Articular chondrocyte of knee joint (primary cell): ENCODE results near the gene MTMR2. TPM values are rescaled to one million over a fixed set of nuclear protein-coding genes. Genes with fewer than 3 reads are reported as not detected.

Experiments used
- small RNA-seq: library from RNA; depleted of rRNA; stranded (forward); fragments of <200 nt; gene quantifications from one replicate; pipeline ENCODE3, GENCODE V24; 2012
- total RNA-seq: library from RNA; depleted of rRNA; stranded (reverse); fragments of >200 nt; gene quantifications from 2 replicates; pipeline ENCODE4 v1.2.3, GENCODE V29; 2012

Gene MTMR2
- total RNA-seq = 42.9 and 43.9 TPM in 2 replicates

DNA sequence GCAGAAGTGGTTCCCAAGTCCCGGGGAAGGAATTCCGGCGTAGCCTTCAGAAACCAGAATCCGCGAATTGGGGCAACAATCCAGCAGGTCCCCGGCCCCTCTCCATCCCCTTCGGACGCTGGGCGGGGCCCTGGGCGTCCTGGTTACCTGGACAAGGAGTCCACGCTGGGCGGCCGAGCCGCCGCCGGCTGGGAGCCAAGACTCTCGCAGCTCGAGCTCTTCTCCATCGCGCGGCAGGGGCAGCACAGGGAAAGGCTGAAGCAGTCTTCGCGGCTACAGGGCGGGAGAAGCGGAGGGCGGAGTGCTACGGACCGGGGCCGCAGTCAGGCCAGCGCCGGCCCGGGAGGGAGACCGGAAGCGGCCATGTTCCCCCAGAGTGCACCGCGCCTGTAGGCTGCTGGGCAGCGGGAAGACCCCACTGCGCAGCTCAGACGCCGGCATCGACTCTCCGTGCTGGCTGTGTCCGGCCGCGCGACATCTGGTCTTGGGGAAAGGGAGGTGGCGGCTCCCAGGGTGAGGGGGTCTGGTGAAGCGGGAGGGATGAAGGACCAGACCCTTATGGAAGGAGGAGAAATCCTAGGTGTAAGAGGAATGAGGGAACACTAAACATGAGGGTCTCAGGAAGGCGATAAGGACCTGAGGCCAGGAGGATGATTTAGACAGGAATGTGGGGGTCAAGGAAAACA lies at the start of gene MTMR2:
Gene MTMR2, minus strand, starts transcription at position 380 of the 686 bp plus-strand sequence. Its CDS starts 153 bp downstream, at position 227.

DNA sequence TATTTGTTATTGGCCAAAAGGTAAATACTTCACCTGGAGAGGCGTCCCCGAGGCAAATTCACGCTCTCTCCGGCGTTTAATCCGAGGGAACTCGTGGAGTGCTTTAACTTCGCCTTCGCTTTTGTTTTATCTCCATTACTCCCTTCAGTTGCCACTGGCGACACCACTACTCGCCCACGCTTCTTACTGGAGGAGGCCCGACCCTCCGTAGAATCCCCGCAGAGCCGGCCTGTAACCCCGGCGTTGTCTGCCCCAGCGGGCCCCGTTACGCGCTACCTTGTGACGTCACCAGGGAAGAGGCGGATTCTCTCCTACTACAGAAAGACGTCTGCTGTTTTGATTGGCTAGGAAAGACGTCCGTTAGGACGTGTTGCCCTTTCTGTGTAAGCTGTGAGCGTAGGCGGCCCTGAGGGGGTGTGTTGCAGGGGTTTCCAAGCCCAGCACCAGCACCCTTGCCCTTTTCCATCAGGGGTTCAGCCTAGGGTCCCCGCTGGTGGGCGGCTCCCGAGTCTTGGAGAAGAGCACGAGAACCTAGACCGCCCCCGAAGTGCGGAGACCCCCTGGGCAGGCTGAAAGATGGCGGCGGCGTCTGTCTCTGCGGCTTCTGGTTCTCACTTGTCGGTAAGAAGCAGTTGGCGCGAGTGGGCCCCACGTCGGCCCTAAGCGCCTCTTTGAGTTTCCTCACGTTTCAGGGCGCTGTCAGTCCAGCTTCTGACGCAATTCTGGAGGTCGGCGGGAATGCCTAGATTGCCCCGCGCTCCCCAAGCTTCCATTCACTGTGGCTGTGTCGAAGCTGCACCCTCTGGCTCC lies 133.6 kb downstream of the MTMR2 start, which contains the start of gene CEP57:
Gene CEP57, plus strand, starts transcription at position 376 of the 810 bp plus-strand sequence. Its CDS starts 201 bp downstream, at position 577.

DNA sequence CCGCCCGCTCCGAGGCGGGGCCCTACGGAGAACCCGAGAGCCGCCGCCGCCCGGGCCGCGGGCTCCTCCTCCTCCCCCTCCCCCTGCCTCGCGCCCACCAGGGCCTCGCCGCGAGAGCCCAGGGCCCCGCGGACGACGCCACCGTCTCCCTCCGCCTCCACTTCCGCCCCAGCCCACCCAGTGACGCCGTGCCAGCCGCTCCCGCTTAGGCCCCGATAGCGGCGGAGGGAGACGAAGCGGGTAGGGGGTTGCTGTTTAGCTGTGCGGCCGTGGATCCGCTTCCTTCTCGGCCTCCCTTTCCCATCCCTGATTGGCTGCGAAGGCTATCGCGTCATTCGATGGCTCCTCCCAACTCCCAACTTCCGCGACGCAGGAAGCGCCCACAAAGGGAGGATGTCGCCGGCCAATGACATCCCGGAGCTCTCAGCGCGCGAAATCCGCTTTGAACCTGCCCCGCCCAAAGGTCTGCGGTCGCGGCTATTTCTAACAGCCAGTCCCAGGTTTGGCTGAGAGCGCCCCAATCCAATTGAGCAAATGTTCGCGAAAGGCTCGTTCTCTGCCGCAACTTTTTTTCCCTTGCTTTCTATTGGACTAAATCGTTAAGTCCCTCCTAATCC lies 134.3 kb downstream of the MTMR2 start, which contains the start of gene FAM76B:
Gene FAM76B, minus strand, starts transcription at position 277 of the 617 bp plus-strand sequence. CDS start 304 bp downstream, outside the sequence.

Small RNAs within 50 kb of the gene (small RNA-seq; reads per million reads assigned to genes)
- not detected for gene RNA5SP345

Other genes with a start within 250 kb of the MTMR2 start
- 26.1 and 33.7 TPM in 2 replicates for gene FAM76B, start 134.3 kb downstream of the MTMR2 start, total RNA-seq
- 45.9 and 54.4 TPM in 2 replicates for gene CEP57, start 133.6 kb downstream of the MTMR2 start, total RNA-seq